ENCODE measurements around the gene DPYD. TPM values are rescaled to one million over a fixed set of nuclear protein-coding genes. Genes with fewer than 3 reads are reported as not detected.

The DPYD gene
- total and polyA plus RNA-seq, 2 donors: 24.7 to 84.3 TPM

DNA sequence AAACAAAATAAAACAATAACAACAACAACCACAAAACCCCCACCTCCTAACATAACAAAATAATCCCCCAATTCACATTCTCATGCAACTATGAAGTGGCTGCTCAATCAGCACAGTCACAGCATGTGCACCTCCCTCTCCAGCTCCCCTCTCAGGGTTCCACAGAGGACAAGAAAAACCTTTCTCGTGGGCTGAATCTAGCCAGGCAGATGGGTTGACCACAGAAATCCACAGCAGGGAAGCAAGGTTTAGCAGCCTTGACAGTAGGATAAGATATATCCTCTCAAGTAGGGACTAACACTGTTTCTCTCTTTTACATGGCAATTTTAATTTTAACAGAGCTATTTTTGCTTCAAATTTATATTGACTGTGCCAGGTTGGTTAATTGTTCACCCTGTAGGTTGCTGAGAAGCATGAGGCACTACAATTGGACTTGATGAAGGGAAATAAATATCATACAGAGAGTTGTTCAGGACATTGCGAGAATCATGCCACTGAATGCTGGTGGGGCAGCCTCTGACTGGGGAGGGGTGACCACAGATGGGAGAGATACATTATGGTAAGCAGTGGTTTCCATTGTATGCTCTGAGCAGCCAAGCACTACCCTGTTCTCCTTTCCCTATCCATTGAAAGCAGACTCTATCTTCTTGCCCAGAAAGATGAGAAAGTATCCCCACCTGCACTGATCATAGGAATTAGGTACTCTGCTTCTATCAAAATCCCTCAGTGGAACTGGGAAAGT lies 535.1 kb downstream of the DPYD start:
- Histone ChIP-seq H3K4me3 (ENCODE audit: low read depth, low read length) (no peak overlapping the region), H3K4me1 (ENCODE audit: insufficient read depth) (no peaks in the 10 kb centered on the region), H3K36me3 (ENCODE audit: insufficient read depth) (no peaks in the 10 kb centered on the region), H3K27ac (ENCODE audit: low read depth) (no peak overlapping the region)
- WGBS: 84% methylated on average over 2 of the region's 2 CpGs
- no peak for DNase-seq (ENCODE audit: extremely low spot score)

DNA sequence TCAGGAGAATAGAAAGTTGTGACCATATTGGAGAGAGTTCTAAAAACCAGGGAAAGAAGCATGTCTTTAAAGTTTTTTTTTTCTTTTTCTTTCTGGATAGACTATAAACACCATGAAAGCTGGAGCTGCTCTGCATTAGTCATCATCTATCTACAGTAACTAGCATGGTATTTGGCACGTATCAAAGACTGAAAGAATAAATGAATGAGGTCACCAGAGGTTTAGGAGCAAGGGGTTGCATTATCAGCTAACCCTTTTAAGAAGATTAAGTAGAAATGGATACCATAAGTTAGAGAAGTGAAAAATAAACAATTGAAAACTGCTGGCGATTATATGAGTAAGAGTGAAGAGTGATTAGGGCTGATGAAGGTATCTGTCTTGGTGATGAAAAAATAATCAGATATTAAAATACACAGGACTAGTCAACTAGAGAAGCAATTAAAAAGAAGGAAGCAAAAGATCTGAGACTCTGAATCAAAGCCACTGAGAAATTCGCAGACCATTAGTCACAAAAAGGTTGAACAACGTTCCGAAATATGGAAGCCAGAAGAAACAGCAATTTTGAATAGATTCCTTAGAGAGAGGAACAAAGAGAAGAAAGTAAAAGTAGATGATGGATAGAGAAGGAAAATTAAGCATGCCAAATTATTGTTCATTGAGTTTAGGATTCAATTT lies 536.4 kb downstream of the DPYD start:
- DNase-seq (ENCODE audit: extremely low spot score): no peak
- Histone ChIP-seq H3K27ac (ENCODE audit: low read depth) (no peak overlapping the region), H3K4me1 (ENCODE audit: insufficient read depth) (no peaks in the 10 kb centered on the region), H3K4me3 (ENCODE audit: low read depth, low read length) (no peak overlapping the region), H3K36me3 (ENCODE audit: insufficient read depth) (no peaks in the 10 kb centered on the region)
- 49% methylated on average over 5 of the region's 5 CpGs for WGBS

DNA sequence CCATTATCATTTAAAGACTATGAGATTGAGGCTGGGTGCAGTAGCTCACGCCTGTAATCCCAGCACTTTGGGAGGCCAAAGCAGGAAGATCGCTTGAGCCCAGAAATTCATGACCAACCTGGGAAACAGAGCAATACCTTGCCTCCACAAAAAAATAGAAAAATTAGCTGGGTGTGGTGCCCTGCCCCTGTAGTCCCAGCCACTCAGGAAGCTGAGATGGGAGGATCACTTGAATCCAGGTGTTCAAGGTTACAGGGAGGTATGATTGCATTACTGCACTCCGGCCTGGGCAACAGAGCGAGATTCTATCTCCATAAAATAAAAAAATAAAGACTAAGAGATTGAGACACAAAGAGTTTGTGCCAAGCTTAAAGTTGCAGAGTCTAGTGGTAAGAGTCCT lies 537.0 kb downstream of the DPYD start:
- no peaks in the 10 kb centered on the region for H3K36me3 ChIP-seq (ENCODE audit: insufficient read depth)
- no peak overlapping the region for H3K27ac ChIP-seq (ENCODE audit: low read depth)
- H3K4me1 ChIP-seq (ENCODE audit: insufficient read depth): no peaks in the 10 kb centered on the region
- no peak for DNase-seq (ENCODE audit: extremely low spot score)
- H3K4me3 ChIP-seq (ENCODE audit: low read depth, low read length): no peak overlapping the region
- WGBS: 64% methylated on average over 4 of the region's 4 CpGs

DNA sequence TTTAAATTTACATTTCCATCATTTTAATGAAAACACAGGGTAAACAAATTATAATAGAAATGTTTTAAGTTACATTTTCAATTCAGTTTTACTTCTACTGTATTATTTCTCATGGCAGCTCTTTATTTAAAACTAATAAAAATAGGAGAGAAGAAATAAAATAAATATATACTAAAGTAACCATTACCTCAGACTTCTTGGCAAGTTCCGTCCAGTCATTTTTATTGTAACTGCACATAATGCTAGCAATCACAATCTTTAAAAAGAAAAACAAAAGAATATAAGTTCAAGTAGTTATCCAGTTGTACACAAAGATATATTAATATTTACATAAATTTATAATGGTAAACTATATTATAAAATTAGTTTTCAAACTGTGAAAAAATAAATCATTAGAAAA lies 538.6 kb downstream of the DPYD start:
- 60% methylated on average over 1 of the region's 1 CpG for WGBS
- DNase-seq (ENCODE audit: extremely low spot score): no peak

DNA sequence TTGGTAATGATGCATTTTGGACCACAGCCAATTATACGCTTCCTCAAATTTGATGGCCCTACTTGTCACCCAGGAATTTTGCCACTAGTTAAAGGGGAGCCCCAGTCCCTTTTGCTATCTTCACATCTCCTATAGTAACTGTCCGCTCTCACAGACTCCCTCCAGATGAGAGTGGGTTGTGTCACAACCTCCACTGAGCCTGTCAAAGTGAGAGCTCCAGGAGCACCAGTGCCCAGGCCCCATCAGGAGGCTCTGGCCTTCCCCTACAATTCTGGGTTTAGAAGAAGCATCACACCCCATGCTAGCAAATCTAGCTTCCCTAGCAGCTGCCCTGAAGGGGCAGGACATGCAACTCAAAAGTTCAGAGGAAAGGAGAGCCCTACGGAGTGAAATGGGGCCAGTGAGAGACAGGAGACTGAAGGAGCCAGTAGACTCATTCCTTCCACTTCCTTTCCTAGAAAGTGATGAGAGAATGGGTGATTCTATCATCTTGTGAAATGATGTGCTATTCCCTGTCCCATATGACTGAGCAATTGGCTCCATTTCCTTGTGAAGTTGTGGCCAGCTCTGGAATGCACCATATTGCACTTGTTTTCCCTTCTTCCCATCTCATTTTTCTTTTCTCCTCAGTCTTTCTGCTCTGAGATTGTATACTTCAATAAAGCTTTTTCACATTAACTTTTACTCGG lies 541.3 kb downstream of the DPYD start:
- no peaks in the 10 kb centered on the region for H3K4me1 ChIP-seq (ENCODE audit: insufficient read depth)
- H3K36me3 ChIP-seq (ENCODE audit: insufficient read depth): no peaks in the 10 kb centered on the region
- no peak for DNase-seq (ENCODE audit: extremely low spot score)
- no peak overlapping the region for H3K27ac ChIP-seq (ENCODE audit: low read depth)
- WGBS: 94% methylated on average over 4 of the region's 4 CpGs
- no peak overlapping the region for H3K4me3 ChIP-seq (ENCODE audit: low read depth, low read length)

More for the DNA sequence above, 538.6 kb downstream of the DPYD start:
- Histone ChIP-seq H3K36me3 (ENCODE audit: insufficient read depth) (no peaks in the 10 kb centered on the region), H3K27ac (ENCODE audit: low read depth) (no peak overlapping the region), H3K4me1 (ENCODE audit: insufficient read depth) (no peaks in the 10 kb centered on the region), H3K4me3 (ENCODE audit: low read depth, low read length) (no peak overlapping the region)

DNA sequence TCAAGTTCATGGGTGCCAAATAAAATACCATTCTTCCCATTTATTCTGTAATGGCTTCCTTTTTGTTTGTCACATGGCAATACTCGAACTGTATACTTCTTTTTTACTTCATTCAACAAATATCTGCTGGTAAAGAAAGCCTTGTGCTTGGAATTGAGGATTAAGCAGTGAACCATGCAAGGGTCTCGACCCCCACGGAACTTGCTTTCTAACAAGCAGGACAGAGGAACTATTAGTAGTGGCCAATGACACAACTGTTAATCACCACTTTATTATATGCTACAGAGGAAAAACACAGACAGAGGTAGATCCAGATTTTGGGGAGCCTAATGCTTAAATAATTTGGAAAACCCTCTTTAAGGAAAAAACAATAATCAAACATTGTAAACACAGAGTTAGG lies 542.2 kb downstream of the DPYD start:
- Histone ChIP-seq H3K36me3 (ENCODE audit: insufficient read depth) (no peaks in the 10 kb centered on the region), H3K4me1 (ENCODE audit: insufficient read depth) (no peaks in the 10 kb centered on the region), H3K4me3 (ENCODE audit: low read depth, low read length) (no peak overlapping the region), H3K27ac (ENCODE audit: low read depth) (no peak overlapping the region)
- WGBS: 95% methylated on average over 3 of the region's 3 CpGs
- no peak for DNase-seq (ENCODE audit: extremely low spot score)

DNA sequence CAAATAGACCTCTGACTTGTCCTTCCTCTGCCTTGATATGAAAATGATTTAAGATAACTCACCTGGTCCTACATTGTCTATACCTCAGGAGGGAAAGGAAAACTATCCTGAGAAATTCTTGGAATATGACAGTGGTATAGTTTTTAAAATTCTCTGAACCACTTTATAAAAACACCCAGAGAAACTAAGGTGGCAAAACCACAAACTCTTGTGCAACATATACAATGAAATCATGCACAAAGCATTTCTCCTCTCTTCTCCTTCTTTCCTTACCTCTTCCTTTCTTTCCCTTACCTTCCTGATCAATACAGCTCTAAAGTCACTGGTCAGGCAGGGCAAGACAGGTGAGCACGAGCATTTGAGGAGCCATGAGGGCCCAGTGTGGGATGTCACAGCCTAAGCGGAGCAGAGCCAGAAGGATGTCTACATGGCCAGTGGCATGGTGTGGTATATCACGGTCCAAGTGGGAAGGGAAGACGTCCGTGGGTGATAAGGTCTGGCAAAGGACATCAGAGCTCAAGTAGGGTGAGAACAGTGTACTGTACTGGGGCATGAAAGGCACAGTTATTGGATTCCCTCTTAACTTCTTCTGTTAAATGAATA lies 543.3 kb downstream of the DPYD start:
- no peaks in the 10 kb centered on the region for H3K36me3 ChIP-seq (ENCODE audit: insufficient read depth)
- H3K4me3 ChIP-seq (ENCODE audit: low read depth, low read length): no peak overlapping the region
- DNase-seq (ENCODE audit: extremely low spot score): no peak
- no peaks in the 10 kb centered on the region for H3K4me1 ChIP-seq (ENCODE audit: insufficient read depth)
- 92% methylated on average over 5 of the region's 5 CpGs for WGBS
- no peak overlapping the region for H3K27ac ChIP-seq (ENCODE audit: low read depth)

DNA sequence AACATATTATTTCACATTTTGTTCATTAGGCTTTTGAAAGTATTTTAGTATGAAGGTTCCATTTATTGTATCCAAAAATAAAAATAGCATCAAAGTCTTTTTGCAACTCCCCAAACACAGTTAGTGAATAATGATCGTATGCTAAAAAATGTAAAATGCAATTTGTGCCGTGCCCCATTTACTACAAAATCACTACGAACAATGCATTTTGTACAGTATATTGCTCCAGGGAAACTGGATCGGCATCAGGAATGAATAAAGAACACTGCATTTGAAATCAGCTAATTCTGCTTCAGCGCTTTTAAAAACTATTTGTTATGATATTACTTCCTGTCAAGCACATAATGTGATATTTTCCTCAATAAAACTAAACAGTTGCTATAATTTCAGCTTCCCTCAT lies 547.8 kb downstream of the DPYD start:
- H3K36me3 ChIP-seq (ENCODE audit: insufficient read depth): no peaks in the 10 kb centered on the region
- no peak overlapping the region for H3K27ac ChIP-seq (ENCODE audit: low read depth)
- WGBS: 87% methylated on average over 5 of the region's 5 CpGs
- no peak for DNase-seq (ENCODE audit: extremely low spot score)
- no peak overlapping the region for H3K4me3 ChIP-seq (ENCODE audit: low read depth, low read length)
- H3K4me1 ChIP-seq (ENCODE audit: insufficient read depth): no peaks in the 10 kb centered on the region

DNA sequence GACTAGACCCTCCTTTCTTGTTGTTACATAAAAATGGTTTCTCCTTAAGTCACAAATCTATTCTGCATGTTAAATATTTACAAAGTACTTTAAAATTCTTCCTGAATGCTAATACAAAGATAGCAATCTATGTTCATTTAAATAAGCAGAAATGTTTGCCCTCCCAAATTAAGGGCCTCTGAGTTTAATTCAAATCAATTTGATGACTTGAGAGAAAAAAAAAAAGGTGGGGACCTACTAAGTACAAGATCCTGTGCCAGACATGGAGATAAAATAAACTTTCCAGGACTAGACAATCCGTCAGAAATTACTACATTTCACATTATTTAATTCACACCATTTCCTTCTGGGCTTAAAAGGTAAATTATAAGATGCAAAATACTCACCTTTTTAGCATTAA lies 548.3 kb downstream of the DPYD start:
- Histone ChIP-seq H3K36me3 (ENCODE audit: insufficient read depth) (no peaks in the 10 kb centered on the region), H3K4me3 (ENCODE audit: low read depth, low read length) (no peak overlapping the region), H3K4me1 (ENCODE audit: insufficient read depth) (no peaks in the 10 kb centered on the region), H3K27ac (ENCODE audit: low read depth) (no peak overlapping the region)
- 98% methylated on average over 1 of the region's 1 CpG for WGBS
- DNase-seq (ENCODE audit: extremely low spot score): no peak

DNA sequence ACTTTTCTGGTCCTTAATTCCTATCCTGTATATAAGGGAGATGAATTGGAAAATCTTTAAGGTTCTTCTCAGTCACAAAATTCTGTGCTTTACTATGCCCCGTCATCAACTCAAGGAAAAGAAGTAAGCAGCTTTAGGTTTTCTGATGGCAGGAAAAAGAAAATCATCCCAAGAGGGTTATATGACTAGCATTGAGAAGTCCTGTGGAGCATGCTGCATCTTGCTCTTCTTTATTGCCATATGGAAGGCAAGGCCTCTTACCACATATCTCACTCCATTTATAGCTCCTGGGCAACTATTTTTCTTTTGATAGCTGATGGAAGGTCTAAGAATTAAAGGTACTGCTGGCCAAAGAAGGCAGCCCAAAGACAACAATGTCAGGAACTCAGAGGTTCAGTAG lies 552.5 kb downstream of the DPYD start:
- no peak overlapping the region for H3K27ac ChIP-seq (ENCODE audit: low read depth)
- H3K4me1 ChIP-seq (ENCODE audit: insufficient read depth): no peaks in the 10 kb centered on the region
- H3K36me3 ChIP-seq (ENCODE audit: insufficient read depth): no peaks in the 10 kb centered on the region
- H3K4me3 ChIP-seq (ENCODE audit: low read depth, low read length): no peak overlapping the region
- 99% methylated on average over 1 of the region's 1 CpG for WGBS
- DNase-seq (ENCODE audit: extremely low spot score): no peak

DNA sequence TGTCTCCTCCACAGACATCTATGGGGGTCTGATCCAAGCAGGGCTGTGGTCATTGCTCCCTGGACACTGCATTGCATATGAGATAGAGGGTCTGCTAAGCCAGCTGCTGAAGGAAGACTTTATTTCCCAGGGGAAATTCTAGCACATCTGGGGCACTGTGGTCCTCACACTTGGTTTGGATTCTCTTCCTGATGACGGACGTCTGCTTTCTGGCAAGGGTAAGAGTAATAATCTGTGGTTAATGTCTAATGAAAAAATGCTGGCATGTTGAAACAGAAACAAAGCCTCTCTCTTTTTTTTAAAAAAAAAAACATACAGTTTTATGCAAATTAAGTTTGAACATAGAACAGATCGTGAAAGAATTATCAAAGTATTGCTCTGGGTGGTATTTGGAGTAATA lies 553.9 kb downstream of the DPYD start:
- H3K27ac ChIP-seq (ENCODE audit: low read depth): no peak overlapping the region
- H3K36me3 ChIP-seq (ENCODE audit: insufficient read depth): no peaks in the 10 kb centered on the region
- 69% methylated on average over 3 of the region's 3 CpGs for WGBS
- no peak overlapping the region for H3K4me3 ChIP-seq (ENCODE audit: low read depth, low read length)
- no peaks in the 10 kb centered on the region for H3K4me1 ChIP-seq (ENCODE audit: insufficient read depth)
- DNase-seq (ENCODE audit: extremely low spot score): no peak

DNA sequence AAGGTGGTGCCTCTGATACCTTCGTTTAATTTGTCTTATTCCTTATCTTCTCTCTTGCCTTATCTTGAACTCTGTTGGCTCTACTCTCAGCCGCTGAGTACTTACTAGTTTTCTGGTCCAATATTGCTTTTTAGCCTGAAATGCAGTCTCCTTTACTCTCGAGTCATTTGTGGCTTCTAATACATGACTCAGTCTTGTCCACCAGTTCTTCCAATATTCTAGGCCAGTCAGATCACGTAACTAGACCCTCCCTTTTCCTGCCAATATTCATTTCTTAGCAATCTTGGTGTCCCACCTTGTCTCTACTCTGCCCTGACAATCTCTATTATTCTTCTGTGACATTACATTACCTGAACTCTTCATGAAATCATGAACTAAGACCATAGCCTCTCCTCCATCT lies 555.8 kb downstream of the DPYD start:
- no peak for DNase-seq (ENCODE audit: extremely low spot score)

DNA sequence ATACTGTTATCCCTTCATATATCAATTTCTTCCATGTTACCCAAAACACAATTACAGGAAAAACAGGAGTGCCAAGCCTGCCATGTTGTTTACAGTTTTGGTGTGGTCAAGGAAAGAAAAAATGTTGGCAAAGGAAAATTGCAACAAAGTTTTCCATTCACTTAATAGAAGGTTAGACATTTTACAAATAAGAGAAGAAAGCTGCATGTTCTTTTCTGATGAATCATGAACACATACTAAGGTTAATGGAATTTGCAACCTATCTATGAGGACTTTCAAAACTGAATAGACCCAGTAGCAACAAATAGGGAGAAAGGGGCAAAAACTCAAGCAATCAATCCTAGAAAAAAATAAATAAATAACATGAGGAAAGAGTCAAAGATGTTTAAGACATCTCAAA lies 556.7 kb downstream of the DPYD start:
- no peak overlapping the region for H3K27ac ChIP-seq (ENCODE audit: low read depth)
- DNase-seq (ENCODE audit: extremely low spot score): no peak
- H3K36me3 ChIP-seq (ENCODE audit: insufficient read depth): no peaks in the 10 kb centered on the region
- H3K4me1 ChIP-seq (ENCODE audit: insufficient read depth): no peaks in the 10 kb centered on the region
- no peak overlapping the region for H3K4me3 ChIP-seq (ENCODE audit: low read depth, low read length)

More for the DNA sequence above, 555.8 kb downstream of the DPYD start:
- WGBS: 85% methylated on average over 4 of the region's 4 CpGs
- Histone ChIP-seq H3K36me3 (ENCODE audit: insufficient read depth) (no peaks in the 10 kb centered on the region), H3K27ac (ENCODE audit: low read depth) (no peak overlapping the region), H3K4me1 (ENCODE audit: insufficient read depth) (no peaks in the 10 kb centered on the region), H3K4me3 (ENCODE audit: low read depth, low read length) (no peak overlapping the region)

DNA sequence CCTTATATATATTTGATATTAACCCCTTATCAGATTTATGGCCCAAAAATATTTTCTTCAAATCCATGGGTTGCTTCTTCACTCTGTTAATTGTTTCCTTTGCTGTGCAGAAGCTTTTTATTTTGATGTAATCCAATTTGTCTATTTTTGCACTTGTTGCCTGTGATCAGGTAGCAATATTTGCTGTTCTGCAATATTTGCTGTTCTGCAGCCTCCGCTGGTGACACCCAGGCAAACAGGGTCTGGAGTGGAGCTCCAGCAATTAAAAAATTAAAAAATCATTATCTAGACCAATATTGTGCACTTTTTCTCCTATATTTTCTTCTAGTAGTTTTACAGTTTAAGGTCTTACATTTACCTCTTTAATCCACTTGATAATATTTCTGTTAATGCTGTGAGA lies 564.5 kb downstream of the DPYD start:
- Histone ChIP-seq H3K36me3 (ENCODE audit: insufficient read depth) (no peaks in the 10 kb centered on the region), H3K4me1 (ENCODE audit: insufficient read depth) (no peaks in the 10 kb centered on the region), H3K27ac (ENCODE audit: low read depth) (no peak overlapping the region), H3K4me3 (ENCODE audit: low read depth, low read length) (no peak overlapping the region)
- 100% methylated on average over 1 of the region's 1 CpG for WGBS
- DNase-seq (ENCODE audit: extremely low spot score): no peak
